ENCODE measurements around the gene CALML4.
"Not testable (repeated sequence)": the region's sequence is repeated elsewhere in the genome, so short reads cannot be mapped to it uniquely, and the experiment has no call there.

Gene CALML4

GRCh38 chr15:68204776-68205557, at the start of gene CALML4:
CALML4 (minus strand) TSS chr15:68205332; CDS start chr15:68205247, 85 bp downstream.
- DNase-seq, result no peak

- DNase-seq, result peak; percentile 79 to 87
These were observed 47.9 kb upstream of the CALML4 start for GRCh38 chr15:68252925-68253534.

- DNase-seq, result no peak
These were observed 44.1 kb upstream of the CALML4 start for GRCh38 chr15:68249058-68249713.

GRCh38 chr15:68244235-68244634, 39.1 kb upstream of the CALML4 start:
- no peak for DNase-seq

- no peak for DNase-seq
These were observed 36.2 kb upstream of the CALML4 start for GRCh38 chr15:68241088-68241935.

GRCh38 chr15:68239025-68239424, 33.9 kb upstream of the CALML4 start:
- DNase-seq, result no peak

- no peak for DNase-seq
These were observed 29.9 kb upstream of the CALML4 start for GRCh38 chr15:68235022-68235421.

- DNase-seq, result not testable (repeated sequence)
These were observed 29.4 kb upstream of the CALML4 start for GRCh38 chr15:68234520-68234919.

GRCh38 chr15:68234060-68234459, 28.9 kb upstream of the CALML4 start:
- no peak for DNase-seq

- no peak for DNase-seq
These were observed 27.8 kb upstream of the CALML4 start for GRCh38 chr15:68232937-68233336.

GRCh38 chr15:68232449-68232848, 27.3 kb upstream of the CALML4 start:
- no peak for DNase-seq

GRCh38 chr15:68231102-68231818, 26.1 kb upstream of the CALML4 start:
- peak; percentile 97 to 99 for DNase-seq

GRCh38 chr15:68230157-68231100, 25.3 kb upstream of the CALML4 start:
- DNase-seq, result peak; percentile 53 to 60

GRCh38 chr15:68229386-68230156, 24.4 kb upstream of the CALML4 start, which contains the start of gene CLN6:
CLN6 (minus strand) TSS chr15:68229728; CDS start chr15:68229584, 144 bp downstream.
- peak; percentile 69 to 84 for DNase-seq

GRCh38 chr15:68228971-68229385, 23.8 kb upstream of the CALML4 start:
- DNase-seq, result peak in 1 of 2 experiments; percentile 49

- DNase-seq, result peak in 1 of 2 experiments; percentile 28
These were observed 23.2 kb upstream of the CALML4 start for GRCh38 chr15:68228143-68228970.

- DNase-seq, result peak in 1 of 2 experiments; percentile 18
These were observed 22.6 kb upstream of the CALML4 start for GRCh38 chr15:68227643-68228142.

- DNase-seq, result not testable (repeated sequence)
These were observed 20.3 kb upstream of the CALML4 start for GRCh38 chr15:68225442-68225841.

Data from NCI-H524 (cell line).